ENCODE results near the gene PICK1. TPM values are rescaled to one million over a fixed set of nuclear protein-coding genes. Genes with fewer than 3 reads are reported as not detected.
A peak's percentile ranks its signal among the peaks of the same experiment; 100 is the strongest.

PICK1 gene
- total RNA-seq, 2 experiments from 2014 or later: 21.2 to 25.6 TPM

DNA sequence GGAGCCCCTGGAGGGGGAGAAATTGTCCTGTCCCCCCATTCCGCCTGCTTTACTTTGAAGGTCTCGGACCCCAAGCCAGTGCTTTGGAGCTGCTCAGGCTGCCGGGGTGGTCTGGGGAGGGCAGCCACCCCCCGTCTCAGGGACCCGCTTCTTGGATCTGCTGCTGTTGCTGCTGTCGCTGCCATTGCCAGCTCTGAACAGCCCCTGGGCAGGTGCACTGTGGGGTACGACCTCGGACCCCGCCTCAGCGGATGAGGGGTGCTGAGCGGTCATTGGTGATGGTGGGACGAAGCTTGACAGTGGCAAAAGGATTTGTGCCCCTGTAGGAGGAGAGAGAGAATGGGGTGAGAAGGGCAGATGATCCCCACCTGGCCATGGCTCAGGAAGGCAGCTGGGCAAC, 27.9 kb downstream of the PICK1 start:
- H3K4me3 Mint-ChIP-seq: no peak overlapping the region
- Histone ChIP-seq H3K36me3 (ENCODE audit: insufficient read depth, low read length) (no peaks in the 10 kb centered on the region), H3K4me3 (ENCODE audit: low read length) (no peak overlapping the region), H3K9me3 (ENCODE audit: control insufficient read depth in 1 of 2, insufficient read depth in 1 of 2, low read length in 2 of 2) (peaks cover 0 to 17% of the 10 kb centered on the region in 2 experiments), H3K27me3 (ENCODE audit: control insufficient read depth in 1 of 2, insufficient read depth in 2 of 2, low read length in 2 of 2) (peaks cover 25 to 44% of the 10 kb centered on the region in 2 experiments), H3K4me1 (ENCODE audit: insufficient read depth, low read length) (peaks cover 13% of the 10 kb centered on the region), H3K27ac (ENCODE audit: low read depth in 1 of 2, low read length in 2 of 2) (no peak overlapping the region)
- ChIA-PET POLR2A (no interaction called here), CTCF (no interaction called here)
- H3K27me3 Mint-ChIP-seq: peaks cover 30% of the 10 kb centered on the region
- no peak for ATAC-seq (ENCODE audit: poor library complexity)
- no peak for DNase-seq
- peaks cover 4% of the 10 kb centered on the region for H3K36me3 Mint-ChIP-seq (ENCODE audit: low read depth)
- no peak overlapping the region for H3K27ac Mint-ChIP-seq
- no peaks in the 10 kb centered on the region for H3K9me3 Mint-ChIP-seq
- no peaks in the 10 kb centered on the region for H3K4me1 Mint-ChIP-seq (ENCODE audit: low read depth)
- TF ChIP-seq, protein P1, sequence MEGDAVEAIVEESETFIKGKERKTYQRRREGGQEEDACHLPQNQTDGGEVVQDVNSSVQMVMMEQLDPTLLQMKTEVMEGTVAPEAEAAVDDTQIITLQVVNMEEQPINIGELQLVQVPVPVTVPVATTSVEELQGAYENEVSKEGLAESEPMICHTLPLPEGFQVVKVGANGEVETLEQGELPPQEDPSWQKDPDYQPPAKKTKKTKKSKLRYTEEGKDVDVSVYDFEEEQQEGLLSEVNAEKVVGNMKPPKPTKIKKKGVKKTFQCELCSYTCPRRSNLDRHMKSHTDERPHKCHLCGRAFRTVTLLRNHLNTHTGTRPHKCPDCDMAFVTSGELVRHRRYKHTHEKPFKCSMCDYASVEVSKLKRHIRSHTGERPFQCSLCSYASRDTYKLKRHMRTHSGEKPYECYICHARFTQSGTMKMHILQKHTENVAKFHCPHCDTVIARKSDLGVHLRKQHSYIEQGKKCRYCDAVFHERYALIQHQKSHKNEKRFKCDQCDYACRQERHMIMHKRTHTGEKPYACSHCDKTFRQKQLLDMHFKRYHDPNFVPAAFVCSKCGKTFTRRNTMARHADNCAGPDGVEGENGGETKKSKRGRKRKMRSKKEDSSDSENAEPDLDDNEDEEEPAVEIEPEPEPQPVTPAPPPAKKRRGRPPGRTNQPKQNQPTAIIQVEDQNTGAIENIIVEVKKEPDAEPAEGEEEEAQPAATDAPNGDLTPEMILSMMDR (IDR thresholded peaks at IDR 0.05): no peak
- intact Hi-C loops (cut with DNase I, micrococcal nuclease): no loop called here

DNA sequence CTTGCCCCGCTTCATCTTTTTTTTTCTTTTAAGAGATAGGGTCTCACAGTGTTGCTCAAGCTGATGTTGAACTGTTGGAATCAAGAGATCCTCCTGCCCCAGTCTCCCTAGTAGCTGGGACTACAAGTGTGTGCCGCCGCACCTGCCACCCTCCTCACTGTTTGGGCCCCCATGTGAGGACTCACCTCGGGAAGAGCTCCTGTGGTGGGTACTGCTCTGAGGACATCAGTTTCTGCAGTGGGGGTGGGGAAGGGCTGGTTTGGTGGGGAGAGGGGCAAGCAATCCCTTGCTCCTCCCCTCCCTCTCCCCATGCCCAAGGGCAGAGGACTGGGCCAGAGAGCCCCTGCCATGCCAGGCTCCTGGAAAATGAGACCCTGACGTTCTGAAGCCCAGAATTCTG, 28.3 kb downstream of the PICK1 start:
- TF ChIP-seq, protein P1 (IDR thresholded peaks at IDR 0.05): no peak
- ATAC-seq (ENCODE audit: poor library complexity): no peak
- CTCF ChIA-PET: no interaction called here
- DNase-seq: no peak
- Histone ChIP-seq H3K4me3 (ENCODE audit: low read length) (no peak overlapping the region), H3K27ac (ENCODE audit: low read depth in 1 of 2, low read length in 2 of 2) (no peak overlapping the region), H3K9me3 (ENCODE audit: control insufficient read depth in 1 of 2, insufficient read depth in 1 of 2, low read length in 2 of 2) (peaks cover 0 to 15% of the 10 kb centered on the region in 2 experiments), H3K4me1 (ENCODE audit: insufficient read depth, low read length) (peaks cover 13% of the 10 kb centered on the region), H3K36me3 (ENCODE audit: insufficient read depth, low read length) (no peaks in the 10 kb centered on the region), H3K27me3 (ENCODE audit: control insufficient read depth in 1 of 2, insufficient read depth in 2 of 2, low read length in 2 of 2) (peaks cover 25 to 40% of the 10 kb centered on the region in 2 experiments)
- Mint-ChIP-seq H3K36me3 (ENCODE audit: low read depth) (peaks cover 4% of the 10 kb centered on the region), H3K9me3 (no peaks in the 10 kb centered on the region), H3K27ac (no peak overlapping the region), H3K4me1 (ENCODE audit: low read depth) (no peaks in the 10 kb centered on the region), H3K4me3 (no peak overlapping the region), H3K27me3 (peaks cover 31% of the 10 kb centered on the region)
- POLR2A ChIA-PET: no interaction called here
- intact Hi-C loops (cut with DNase I, micrococcal nuclease): no loop called here

DNA sequence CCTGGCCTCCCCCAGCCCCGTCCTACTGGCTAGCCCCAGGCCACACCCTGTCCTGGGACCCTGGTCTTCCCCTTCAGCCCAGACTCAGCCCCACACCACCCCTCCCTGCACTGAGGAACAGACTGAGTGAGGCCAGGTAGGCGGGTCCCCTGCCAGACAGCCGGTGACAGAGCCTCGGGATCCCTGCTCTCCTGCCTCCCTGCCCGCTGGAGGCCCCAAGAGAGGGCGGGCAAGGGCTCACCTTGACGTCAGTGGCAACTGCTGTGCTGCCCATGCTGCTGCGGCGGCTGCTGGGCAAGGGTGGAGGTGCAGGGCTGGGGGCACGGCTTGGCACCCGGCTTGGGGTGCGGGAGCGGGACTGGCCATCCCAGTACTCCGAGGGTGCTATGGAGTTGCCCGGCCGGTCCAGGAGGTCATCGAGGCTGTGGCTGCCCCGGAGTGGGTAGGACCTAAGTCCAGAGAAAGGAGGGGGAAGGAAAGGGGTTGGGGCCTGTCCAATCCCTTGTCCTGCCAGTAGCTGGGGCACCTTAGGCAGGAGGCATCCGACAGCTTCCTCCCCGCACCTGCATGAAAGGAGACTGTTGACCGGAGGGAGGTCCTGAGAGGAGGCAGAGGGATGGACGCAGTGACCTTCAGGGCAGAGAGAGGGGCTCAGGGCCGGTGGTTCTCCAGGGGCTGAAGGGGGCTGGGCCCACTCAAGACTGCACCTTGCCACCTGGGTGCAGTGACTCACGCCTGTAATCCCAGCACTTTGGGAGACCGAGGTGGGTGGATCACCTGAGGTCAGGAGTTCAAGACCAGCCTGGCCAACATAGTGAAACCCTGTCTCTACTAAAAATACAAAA, 29.0 kb downstream of the PICK1 start:
- no peak overlapping the region for H3K27ac Mint-ChIP-seq
- CTCF ChIA-PET: no interaction called here

More for the DNA sequence above, 29.0 kb downstream of the PICK1 start:
- Mint-ChIP-seq H3K9me3 (no peaks in the 10 kb centered on the region), H3K4me3 (no peak overlapping the region), H3K4me1 (ENCODE audit: low read depth) (no peaks in the 10 kb centered on the region), H3K27me3 (peaks cover 38% of the 10 kb centered on the region), H3K36me3 (ENCODE audit: low read depth) (peaks cover 4% of the 10 kb centered on the region)
- Histone ChIP-seq H3K27me3 (ENCODE audit: control insufficient read depth in 1 of 2, insufficient read depth in 2 of 2, low read length in 2 of 2) (peaks cover 25 to 35% of the 10 kb centered on the region in 2 experiments), H3K4me3 (ENCODE audit: low read length) (no peak overlapping the region), H3K36me3 (ENCODE audit: insufficient read depth, low read length) (no peaks in the 10 kb centered on the region), H3K9me3 (ENCODE audit: control insufficient read depth in 1 of 2, insufficient read depth in 1 of 2, low read length in 2 of 2) (peaks cover 0 to 11% of the 10 kb centered on the region in 2 experiments), H3K4me1 (ENCODE audit: insufficient read depth, low read length) (peaks cover 13% of the 10 kb centered on the region), H3K27ac (ENCODE audit: low read depth in 1 of 2, low read length in 2 of 2) (no peak overlapping the region)
- peak in 1 of 14 experiments; percentile 14 for DNase-seq
- POLR2A ChIA-PET: no interaction called here
- ATAC-seq (ENCODE audit: poor library complexity): no peak
- TF ChIP-seq, protein P1 (IDR thresholded peaks at IDR 0.05): no peak
- intact Hi-C loops (cut with DNase I, micrococcal nuclease): no loop called here
